H1 (cell line): Measurements from ENCODE around the gene ZIC5. TPM values are rescaled to one million over a fixed set of nuclear protein-coding genes. Genes with fewer than 3 reads are reported as not detected.

Experiments used
- CTCF ChIA-PET: fragments of 300-600 bp; sonication (Branson Sonifier 250); formaldehyde crosslinking; loops from one replicate; lab custom pipeline; 2021; ENCODE audit not compliant: partially characterized antibody; lab: Charles Lee
- POLR2A ChIA-PET: fragments of 300-600 bp; sonication (Branson Sonifier 250); formaldehyde crosslinking; loops from one replicate; lab custom pipeline; 2021; ENCODE audit warnings: inconsistent platforms; ENCODE audit not compliant: partially characterized antibody; lab: Charles Lee
- DNase-seq, 2 experiments: peaks; one replicate each; pipeline versions ENCODE4 v3.0.0 to v3.0.0-alpha.2; 2010 to 2022; ENCODE audit warnings: low spot score in 2 of 2, low read depth in 1 of 2, mixed read lengths in 1 of 2
- FAIRE-seq: peaks from 2 replicates; lab custom pipeline; 2011; peaks lifted over from hg19 to GRCh38; lab: Jason Lieb, UNC
- H2AFZ ChIP-seq: 2 replicates; pipeline ENCODE4 v1.8.1; 2012; ENCODE audit warnings: low read length, inconsistent platforms
- H2AK5ac ChIP-seq: 2 replicates; pipeline ENCODE4 v1.6.1; 2013; ENCODE audit warnings: low read depth, low read length
- H2BK120ac ChIP-seq: replicated peaks from 2 replicates; pipeline ENCODE3; 2013; ENCODE audit warnings: low read depth, low read length, inconsistent platforms
- H2BK12ac ChIP-seq: 2 replicates; pipeline ENCODE4 v1.6.1; 2013; ENCODE audit warnings: low read depth, low read length
- H2BK15ac ChIP-seq: 2 replicates; pipeline ENCODE4 v1.6.1; 2013; ENCODE audit warnings: low read length
- H2BK20ac ChIP-seq: 2 replicates; pipeline ENCODE4 v1.6.1; 2013; ENCODE audit warnings: low read length
- H2BK5ac ChIP-seq: 2 replicates; pipeline ENCODE4 v1.6.1; 2013; ENCODE audit warnings: low read depth, low read length
- H3K14ac ChIP-seq: 2 replicates; pipeline ENCODE4 v1.6.1; 2013; ENCODE audit warnings: inconsistent platforms; ENCODE audit not compliant: insufficient read length
- H3K18ac ChIP-seq: 2 replicates; pipeline ENCODE4 v1.6.1; 2013; ENCODE audit warnings: low read length; ENCODE audit errors: extremely low read depth
- H3K23ac ChIP-seq: 2 replicates; pipeline ENCODE4 v1.6.1; 2013; ENCODE audit warnings: inconsistent platforms; ENCODE audit not compliant: insufficient read length
- H3K23me2 ChIP-seq: 2 replicates; pipeline ENCODE4 v1.6.1; 2013; ENCODE audit warnings: low read depth, low read length
- H3K27ac ChIP-seq: 2 replicates; pipeline ENCODE4 v1.6.1; 2011; ENCODE audit warnings: low read depth, low read length, inconsistent platforms
- H3K27me3 ChIP-seq, 4 experiments: replicated peaks in 1 of 4; 1 replicate in 1 of 4; 2 replicates in 3 of 4; pipeline versions ENCODE4 v1.6.1 to v1.8.1; 2011 to 2013; ENCODE audit warnings: low read length in 3 of 4, mild to moderate bottlenecking in 3 of 4, inconsistent platforms in 2 of 4, mixed read lengths in 2 of 4, moderate library complexity in 1 of 4; ENCODE audit not compliant: control insufficient read depth in 3 of 4, insufficient read depth in 3 of 4; ENCODE audit errors: extremely low read depth in 1 of 4
- H3K36me3 ChIP-seq, 4 experiments: 2 replicates each; pipeline versions ENCODE4 v1.6.1 to v1.8.1; 2011 to 2013; ENCODE audit warnings: mild to moderate bottlenecking in 4 of 4, low read length in 3 of 4, moderate library complexity in 2 of 4, control low read depth in 1 of 4, inconsistent platforms in 1 of 4; ENCODE audit not compliant: insufficient read depth in 4 of 4, control insufficient read depth in 2 of 4
- H3K4ac ChIP-seq: replicated peaks from 2 replicates; pipeline ENCODE3; 2013; ENCODE audit warnings: low read length, low read depth, mixed read lengths, inconsistent platforms; ENCODE audit not compliant: insufficient read length
- H3K4me1 ChIP-seq, 4 experiments: replicated peaks in 1 of 4; 1 replicate in 1 of 4; 2 replicates in 3 of 4; pipeline versions ENCODE4 v1.6.1 to v1.8.1; 2011 to 2013; ENCODE audit warnings: low read length in 3 of 4, inconsistent platforms in 2 of 4, mixed read lengths in 1 of 4; ENCODE audit not compliant: insufficient read depth in 4 of 4, control insufficient read depth in 3 of 4
- H3K4me2 ChIP-seq, 2 experiments: 2 replicates each; pipeline versions ENCODE4 v1.6.1 to v1.8.1; 2011 to 2013; ENCODE audit warnings: low read depth in 2 of 2, low read length in 2 of 2, control low read depth in 1 of 2, inconsistent platforms in 1 of 2, mild to moderate bottlenecking in 1 of 2; ENCODE audit not compliant: insufficient read depth in 1 of 2
- H3K4me3 ChIP-seq, 4 experiments: fragments of 200-600, 300-600 bp in 1 of 4; sonication (generic), shearing (Covaris generic), sonication (Bioruptor Twin) in 1 of 4; 2 replicates each; pipeline versions ENCODE4 v1.5.1 to v1.8.1; 2011 to 2016; ENCODE audit warnings: low read length in 4 of 4, low read depth in 3 of 4, control low read depth in 2 of 4, inconsistent platforms in 2 of 4, mild to moderate bottlenecking in 2 of 4, mixed read lengths in 1 of 4, moderate library complexity in 1 of 4; ENCODE audit not compliant: insufficient read depth in 2 of 4; ENCODE audit errors: extremely low read depth in 1 of 4
- H3K56ac ChIP-seq: replicated peaks from 2 replicates; pipeline ENCODE3; 2013; ENCODE audit warnings: low read depth, mild to moderate bottlenecking, mixed read lengths, low read length, inconsistent platforms; ENCODE audit not compliant: insufficient read length
- H3K79me1 ChIP-seq: 2 replicates; pipeline ENCODE4 v1.6.1; 2013; ENCODE audit warnings: low read depth, low read length, control low read depth
- H3K79me2 ChIP-seq, 2 experiments: 2 replicates each; pipeline versions ENCODE4 v1.6.1 to v1.8.1; 2012 to 2013; ENCODE audit warnings: low read length in 2 of 2, mild to moderate bottlenecking in 2 of 2, inconsistent platforms in 1 of 2; ENCODE audit not compliant: insufficient read depth in 2 of 2, control insufficient read depth in 1 of 2
- H3K9ac ChIP-seq, 4 experiments: replicated peaks in 1 of 4; 1 replicate in 1 of 4; 2 replicates in 3 of 4; pipeline versions ENCODE4 v1.6.1 to v1.8.1; 2011 to 2013; ENCODE audit warnings: low read depth in 3 of 4, low read length in 3 of 4, control low read depth in 2 of 4, mild to moderate bottlenecking in 2 of 4, moderate library complexity in 2 of 4, inconsistent platforms in 1 of 4; ENCODE audit errors: extremely low read depth in 1 of 4
- H3K9me3 ChIP-seq, 2 experiments: 2 replicates each; pipeline versions ENCODE4 v1.6.1 to v1.8.1; 2012 to 2013; ENCODE audit warnings: mild to moderate bottlenecking in 2 of 2, moderate library complexity in 2 of 2, control low read depth in 1 of 2, inconsistent platforms in 1 of 2, low read depth in 1 of 2, low read length in 1 of 2, mixed read lengths in 1 of 2; ENCODE audit not compliant: insufficient read depth in 2 of 2
- H4K20me1 ChIP-seq, 2 experiments: replicated peaks in 1 of 2; 2 replicates each; pipeline versions ENCODE3 to v1.8.1; 2011 to 2013; ENCODE audit warnings: inconsistent platforms in 2 of 2, low read length in 2 of 2, mild to moderate bottlenecking in 1 of 2; ENCODE audit not compliant: insufficient read depth in 2 of 2, control insufficient read depth in 1 of 2
- H4K5ac ChIP-seq: 2 replicates; pipeline ENCODE4 v1.6.1; 2013; ENCODE audit warnings: low read length, low read depth, mixed read lengths, inconsistent platforms; ENCODE audit not compliant: insufficient read length
- H4K8ac ChIP-seq: 2 replicates; pipeline ENCODE4 v1.8.0; 2013; ENCODE audit warnings: mild to moderate bottlenecking, moderate library complexity, low read length, inconsistent platforms; ENCODE audit not compliant: insufficient read depth; ENCODE audit errors: extremely low read depth
- H4K91ac ChIP-seq: replicated peaks from 2 replicates; pipeline ENCODE3; 2013; ENCODE audit warnings: low read length, mixed read lengths, inconsistent platforms; ENCODE audit not compliant: insufficient read length
- BRCA1 ChIP-seq: IDR thresholded peaks from 2 replicates; pipeline ENCODE4 v1.6.1; 2012; ENCODE audit warnings: low read depth, low read length, improper control_type of control experiment
- CBX5 ChIP-seq: fragments of 300-800, 300-1000 bp; sonication (generic); IDR thresholded peaks from 2 replicates; pipeline ENCODE4 v1.7.1; 2016; ENCODE audit warnings: antibody characterized with exemption, low read length, low read depth
- SAP30 ChIP-seq: fragments of 300-600 bp; sonication (generic); IDR thresholded peaks from 2 replicates; pipeline ENCODE4 v1.7.1; 2012; ENCODE audit warnings: low read length, moderate library complexity, mild to moderate bottlenecking, inconsistent platforms; ENCODE audit not compliant: insufficient read depth, insufficient replicate concordance
- USF2 ChIP-seq: IDR thresholded peaks from 2 replicates; pipeline ENCODE4 v1.6.1; 2011; ENCODE audit warnings: low read length, improper control_type of control experiment
- WGBS, 2 experiments: shearing (Covaris generic) in 1 of 2; methylation state at CpG; one replicate each; pipeline versions ENCODE4 v1.1.6 to v1.1.7; 2013 to 2015; ENCODE audit warnings: low lambda C conversion rate in 2 of 2, mixed read lengths in 2 of 2, inconsistent platforms in 1 of 2, low coverage in 1 of 2, missing lambda C conversion rate in 1 of 2; ENCODE audit not compliant: insufficient replicate concordance in 2 of 2, insufficient coverage in 1 of 2, insufficient read length in 1 of 2; ENCODE audit errors: extremely low coverage in 1 of 2, missing lambda C conversion rate in 1 of 2; 5-methylcytosine and 5-hydroxymethylcytosine counted together
- polyA plus RNA-seq, 7 experiments: library from polyadenylated mRNA; depleted of rRNA in 3 of 7; stranded (reverse) in 5 of 7; unstranded in 2 of 7; fragments of >200 nt in 5 of 7; fragments of 200-250 nt in 2 of 7; gene quantifications; 1 replicate in 5 of 7; 2 replicates in 1 of 7; 4 replicates in 1 of 7; pipeline versions ENCODE4 v1.2.1 to v1.2.3, GENCODE V29; 2011 to 2013; ENCODE audit warnings: missing spikeins in 2 of 7, mixed read lengths in 2 of 7
- total RNA-seq: library from RNA; stranded (reverse); fragmentation: NEBNext Ultra II Directional; extraction: Animal tissue kit (Norgen Biotek cat#: 25700); gene quantifications from 2 replicates; pipeline ENCODE4 v1.2.1, GENCODE V29; 2021

Gene ZIC5
- total and polyA plus RNA-seq, 2 of the 8 experiments (the other 6 are each of a cell fraction or from before 2014, with no cell fraction given) = 14.2 to 52.7 TPM

- DNase-seq = no peak
- peaks cover 16% of the 10 kb centered on the region for H3K23me2 ChIP-seq
- peak overlapping the region; percentile 81; a peak in 3 of 4 replicates for H3K4me2 ChIP-seq
- H3K4me3 ChIP-seq = peak overlapping the region; percentile 7 to 96 (median 48); a peak in 5 of 8 replicates
- TF ChIP-seq CBX5 = no peak
- TF ChIP-seq USF2 = no peak
- TF ChIP-seq BRCA1 = no peak
- TF ChIP-seq SAP30 = no peak
- H3K14ac ChIP-seq = no peak overlapping the region
- H2AFZ ChIP-seq = no peak overlapping the region
- no peak overlapping the region for H2BK5ac ChIP-seq
- H3K9ac ChIP-seq = no peak overlapping the region
- ChIA-PET POLR2A (interaction anchor here (1.0 to 5.7 kb wide), 9 partner anchors 9 to 276 kb away, joined by 3 to 56 read pairs (median 6); partner anchors contain the start of gene ZIC2), CTCF (interaction anchor here (0.9 to 3.6 kb wide), 6 partner anchors 8 to 310 kb away, joined by 3 to 23 read pairs (median 9); no protein-coding TSS in a partner anchor)
- FAIRE-seq = no peak
- H3K9me3 ChIP-seq = no peaks in the 10 kb centered on the region
- H3K27me3 ChIP-seq = peaks cover 2 to 9% (median 6%) of the 10 kb centered on the region in 4 experiments; a peak in 6 of 7 replicates
- H3K27ac ChIP-seq = no peak overlapping the region
- H3K36me3 ChIP-seq = peaks cover 2 to 68% (median 36%) of the 10 kb centered on the region in 4 experiments; a peak in 7 of 8 replicates
- H3K79me2 ChIP-seq = peaks cover 15 to 59% of the 10 kb centered on the region in 2 experiments
- H3K4me1 ChIP-seq = peaks cover 3 to 20% (median 14%) of the 10 kb centered on the region in 4 experiments
- H4K20me1 ChIP-seq = peaks cover 23 to 29% of the 10 kb centered on the region in 2 experiments
- no peak overlapping the region for H2BK15ac ChIP-seq
- H4K91ac ChIP-seq = no peak overlapping the region
- H2BK12ac ChIP-seq = no peak overlapping the region
- H3K23ac ChIP-seq = no peak overlapping the region
- 86% methylated on average over 9 of the region's 9 CpGs; no CpG with 5 or more reads in 1 of the 2 experiments for WGBS, 2 experiments
- no peak overlapping the region for H3K4ac ChIP-seq
- H3K79me1 ChIP-seq = peaks cover 3% of the 10 kb centered on the region; the same call in 1 of the 2 replicates
- no peak overlapping the region for H3K18ac ChIP-seq
- no peak overlapping the region; the same call in 1 of the 2 replicates for H4K8ac ChIP-seq
- no peak overlapping the region for H2AK5ac ChIP-seq
- H2BK20ac ChIP-seq = no peak overlapping the region
- H3K56ac ChIP-seq = no peak overlapping the region
- H4K5ac ChIP-seq = no peak overlapping the region
- no peak overlapping the region for H2BK120ac ChIP-seq
These were observed 6.1 kb downstream of the ZIC5 start for GRCh38 chr13:99965329-99966000.
